Fibroblast of pulmonary artery (primary cell): ENCODE data around the gene MLEC.

Source experiments
- DNase-seq: peaks from one replicate; pipeline ENCODE4 v3.0.0-alpha.2; 2010; ENCODE audit warnings: low read depth
- H3K4me3 ChIP-seq: replicated peaks from 2 replicates; pipeline ENCODE4 v1.5.1; 2011; ENCODE audit warnings: low read depth, mild to moderate bottlenecking, control low read depth, low read length, moderate library complexity
- CTCF ChIP-seq: IDR thresholded peaks from 2 replicates; pipeline ENCODE4 v1.5.1; 2011; ENCODE audit warnings: mild to moderate bottlenecking, control low read depth, low read length, inconsistent platforms; ENCODE audit errors: missing control alignments

Gene MLEC

DNA sequence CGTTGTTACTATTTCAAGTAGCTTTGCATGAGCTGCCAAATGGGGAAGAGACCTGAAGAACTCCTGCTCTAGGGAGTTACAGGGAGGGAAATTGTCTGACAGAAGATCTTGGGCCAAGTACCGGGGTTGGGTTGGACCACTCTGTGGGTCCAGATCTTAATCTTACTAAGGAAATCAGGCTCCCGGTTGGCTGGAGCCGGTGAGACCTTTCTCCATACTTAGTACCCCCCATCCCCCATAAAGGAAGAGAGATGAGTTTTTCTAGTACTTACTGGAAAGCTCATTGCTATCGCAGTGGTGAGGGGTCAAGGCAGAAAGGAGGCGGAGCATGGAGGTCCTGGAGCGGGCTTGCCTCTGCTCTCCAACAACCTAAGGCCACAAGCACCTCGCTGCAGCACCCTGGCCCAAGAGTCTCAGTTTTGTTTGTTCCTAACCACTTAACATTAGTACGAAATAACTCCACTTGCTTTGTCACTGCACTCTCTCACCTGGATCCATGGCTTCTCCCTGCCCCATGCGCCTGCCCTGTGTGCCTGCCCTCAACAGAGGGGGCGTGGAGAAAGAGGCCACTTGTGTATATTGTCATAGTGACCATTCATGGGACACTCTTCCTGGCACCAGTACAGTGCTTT is 16.5 kb downstream of the MLEC start:
- no peak for DNase-seq
- no peak overlapping the region for H3K4me3 ChIP-seq
- TF ChIP-seq CTCF = no peak

- DNase-seq = no peak
- H3K4me3 ChIP-seq = no peak overlapping the region
- TF ChIP-seq CTCF = no peak
These were observed 18.7 kb downstream of the MLEC start for GRCh38 chr12:120705618-120706017.

DNA sequence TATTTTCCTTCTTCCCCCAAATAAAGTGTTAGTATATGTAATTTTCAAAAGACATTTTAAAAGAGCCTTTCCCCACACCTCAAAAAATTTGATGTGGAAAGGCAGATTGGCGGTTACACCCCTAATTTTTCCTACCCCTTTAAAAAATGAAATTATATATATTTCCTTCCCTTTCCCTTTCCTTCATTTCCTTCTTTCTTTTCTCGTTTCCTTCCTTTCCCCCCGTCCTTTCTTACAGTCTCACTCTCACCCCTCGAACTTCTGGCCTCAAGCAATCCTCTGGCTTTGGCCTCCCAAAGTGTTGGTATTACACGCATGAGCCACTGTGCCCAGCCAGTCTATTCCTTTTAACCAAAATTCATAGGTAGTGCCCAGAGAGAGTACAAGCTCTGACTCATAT is 19.1 kb downstream of the MLEC start:
- no peak for TF ChIP-seq CTCF
- no peak for DNase-seq

DNA sequence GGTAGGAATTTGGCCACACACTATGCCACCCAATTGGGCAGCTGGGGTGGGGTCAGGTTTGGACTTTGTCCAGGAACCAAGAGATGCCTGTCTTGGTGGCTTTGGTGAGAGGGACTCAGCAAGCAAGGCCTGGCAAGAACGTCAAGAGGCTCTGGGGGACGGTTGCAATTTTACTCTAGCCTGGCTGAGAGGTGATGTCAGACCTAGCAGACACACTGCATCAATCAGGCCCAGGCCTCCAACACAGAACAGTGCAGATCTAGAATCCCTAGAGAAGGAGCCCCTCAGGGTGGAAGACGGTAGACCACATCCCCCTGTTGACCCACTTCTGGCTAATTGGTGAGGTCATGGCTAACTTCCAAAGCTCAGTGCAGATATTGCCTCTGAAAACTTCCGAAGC is 21.7 kb downstream of the MLEC start:
- H3K4me3 ChIP-seq = no peak overlapping the region
- TF ChIP-seq CTCF = no peak
- DNase-seq = no peak

More for the DNA sequence above, 19.1 kb downstream of the MLEC start:
- H3K4me3 ChIP-seq = no peak overlapping the region

DNA sequence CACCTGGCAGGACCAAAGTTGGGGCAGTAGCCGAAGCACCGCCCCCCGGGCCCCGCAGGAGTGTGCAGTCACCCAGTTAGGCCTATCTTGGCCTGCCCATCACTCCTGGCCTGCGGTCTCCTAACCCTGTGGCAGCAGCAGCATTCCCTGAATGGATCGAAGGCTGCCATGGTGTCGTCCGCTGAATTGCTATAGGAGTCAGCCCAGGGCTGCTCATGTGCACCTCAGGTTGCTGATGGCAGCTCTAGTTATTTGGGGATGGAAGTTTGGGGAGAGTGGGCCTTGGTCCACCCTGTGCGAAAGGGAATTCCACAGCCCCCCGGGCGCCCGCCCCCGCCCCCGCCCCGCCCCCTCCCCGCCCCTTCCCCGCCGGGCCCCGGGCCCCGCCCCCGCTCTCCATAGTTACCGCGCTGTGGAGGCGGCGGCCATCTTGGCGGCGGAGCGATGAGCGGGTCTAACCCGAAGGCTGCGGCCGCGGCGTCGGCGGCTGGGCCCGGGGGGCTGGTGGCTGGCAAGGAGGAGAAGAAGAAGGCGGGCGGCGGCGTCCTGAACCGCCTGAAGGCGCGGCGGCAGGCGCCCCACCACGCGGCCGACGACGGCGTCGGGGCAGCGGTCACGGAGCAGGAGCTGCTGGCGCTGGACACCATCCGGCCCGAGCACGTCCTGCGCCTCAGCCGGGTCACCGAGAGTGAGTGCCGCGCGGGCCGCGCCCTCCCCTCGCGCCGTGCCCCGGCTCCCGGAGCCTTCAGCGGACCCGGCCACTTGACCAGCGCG is 23.3 kb downstream of the MLEC start, which contains the start of gene UNC119B:
Gene UNC119B, plus strand, starts transcription at position 428 of the 774 bp plus-strand sequence. Its CDS starts 17 bp downstream, at position 445.
- no peak for DNase-seq
- no peak for TF ChIP-seq CTCF
- peak within 1 kb of the TSS; percentile 77 for H3K4me3 ChIP-seq

DNA sequence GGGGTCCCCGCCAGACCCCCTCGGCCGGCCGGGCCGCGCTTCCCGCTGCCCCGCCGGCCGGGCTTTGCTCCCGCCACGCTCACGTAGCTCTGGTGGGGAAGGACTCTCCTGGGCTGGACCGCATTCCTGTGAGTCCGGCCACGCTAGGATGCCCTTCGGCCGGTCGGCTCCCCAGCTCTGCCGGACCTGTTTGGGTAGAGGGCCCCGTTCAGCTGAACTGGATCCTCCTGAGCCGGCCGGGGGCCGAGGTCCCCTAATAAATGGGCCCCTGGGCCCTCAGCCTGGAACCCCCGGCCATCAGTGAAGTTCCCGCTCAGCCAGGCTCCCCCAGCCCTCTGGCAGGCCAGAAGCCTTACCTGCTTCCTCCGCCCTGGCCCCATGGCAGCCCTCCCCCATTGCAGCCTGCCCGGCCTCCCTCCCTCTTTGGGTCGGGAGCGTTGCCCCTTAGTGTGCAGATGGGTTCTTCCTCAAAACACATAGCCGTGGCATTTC is 23.9 kb downstream of the MLEC start:
- peak overlapping the region; percentile 77 for H3K4me3 ChIP-seq
- TF ChIP-seq CTCF = no peak
- no peak for DNase-seq

GRCh38 chr12:120711411-120711810 is 24.5 kb downstream of the MLEC start:
- no peak for DNase-seq
- H3K4me3 ChIP-seq = peak overlapping the region; percentile 77
- no peak for TF ChIP-seq CTCF
